ENCODE measurements around the gene SLC49A3.

SLC49A3 gene

GRCh38 chr4:714087-714486 lies 25.1 kb upstream of the SLC49A3 start:
- Histone ChIP-seq H3K27me3 (ENCODE audit: insufficient read depth, low read length, poor library complexity) (no peaks in the 10 kb centered on the region), H3K36me3 (ENCODE audit: insufficient read depth, low read length) (peaks cover 33% of the 10 kb centered on the region), H3K9ac (ENCODE audit: low read depth, low read length) (no peak overlapping the region), H3K9me3 (ENCODE audit: insufficient read depth, low read length, severe bottlenecking) (no peaks in the 10 kb centered on the region), H3K4me3 (ENCODE audit: low read depth in 1 of 2, low read length in 2 of 2) (no peak overlapping the region), H3K4me1 (ENCODE audit: insufficient read depth, low read length) (peaks cover 13% of the 10 kb centered on the region), H3K79me2 (ENCODE audit: insufficient read depth, low read length) (peaks cover 86% of the 10 kb centered on the region), H3K27ac (ENCODE audit: low read length) (no peak overlapping the region), H2AFZ (ENCODE audit: low read depth, low read length) (no peak overlapping the region), H3K4me2 (ENCODE audit: insufficient read depth, low read length) (no peak overlapping the region), H4K20me1 (ENCODE audit: insufficient read depth, low read length) (peaks cover 69% of the 10 kb centered on the region)
- no peak for ATAC-seq (ENCODE audit: insufficient read depth, low read depth)
- DNase-seq, result no peak
- TF ChIP-seq CTCF (IDR thresholded peaks at IDR 0.05; ENCODE audit: borderline replicate concordance, extremely low read depth, low read length, poor library complexity, severe bottlenecking) (no peak), EZH2 (IDR thresholded peaks at IDR 0.05; ENCODE audit: borderline replicate concordance, low read depth, low read length, severe bottlenecking) (no peak)

- Histone ChIP-seq H2AFZ (ENCODE audit: low read depth, low read length) (no peak overlapping the region), H3K4me3 (ENCODE audit: low read depth in 1 of 2, low read length in 2 of 2) (no peak overlapping the region), H3K27me3 (ENCODE audit: insufficient read depth, low read length, poor library complexity) (no peaks in the 10 kb centered on the region), H3K4me2 (ENCODE audit: insufficient read depth, low read length) (no peak overlapping the region), H3K9ac (ENCODE audit: low read depth, low read length) (no peak overlapping the region), H4K20me1 (ENCODE audit: insufficient read depth, low read length) (peaks cover 73% of the 10 kb centered on the region), H3K9me3 (ENCODE audit: insufficient read depth, low read length, severe bottlenecking) (no peaks in the 10 kb centered on the region), H3K4me1 (ENCODE audit: insufficient read depth, low read length) (peaks cover 23% of the 10 kb centered on the region), H3K79me2 (ENCODE audit: insufficient read depth, low read length) (peaks cover 86% of the 10 kb centered on the region), H3K36me3 (ENCODE audit: insufficient read depth, low read length) (peaks cover 39% of the 10 kb centered on the region), H3K27ac (ENCODE audit: low read length) (no peak overlapping the region)
- no peak for DNase-seq
- TF ChIP-seq EZH2 (IDR thresholded peaks at IDR 0.05; ENCODE audit: borderline replicate concordance, low read depth, low read length, severe bottlenecking), result no peak
- TF ChIP-seq CTCF (IDR thresholded peaks at IDR 0.05; ENCODE audit: borderline replicate concordance, extremely low read depth, low read length, poor library complexity, severe bottlenecking), result no peak
- no peak for ATAC-seq (ENCODE audit: insufficient read depth, low read depth)
Measured at GRCh38 chr4:712916-713632, 24.1 kb upstream of the SLC49A3 start.

- H3K4me2 ChIP-seq (ENCODE audit: insufficient read depth, low read length), result 0 out of 2 replicates have a peak overlapping the region, but pooled peaks have one; percentile 31
- peaks cover 41% of the 10 kb centered on the region for H3K36me3 ChIP-seq (ENCODE audit: insufficient read depth, low read length)
- H3K9me3 ChIP-seq (ENCODE audit: insufficient read depth, low read length, severe bottlenecking), result no peaks in the 10 kb centered on the region
- no peaks in the 10 kb centered on the region for H3K27me3 ChIP-seq (ENCODE audit: insufficient read depth, low read length, poor library complexity)
- peaks cover 30% of the 10 kb centered on the region for H3K4me1 ChIP-seq (ENCODE audit: insufficient read depth, low read length)
- TF ChIP-seq CTCF (IDR thresholded peaks at IDR 0.05; ENCODE audit: borderline replicate concordance, extremely low read depth, low read length, poor library complexity, severe bottlenecking), result no peak
- no peak for TF ChIP-seq EZH2 (IDR thresholded peaks at IDR 0.05; ENCODE audit: borderline replicate concordance, low read depth, low read length, severe bottlenecking)
- H3K9ac ChIP-seq (ENCODE audit: low read depth, low read length), result no peak overlapping the region
- no peak overlapping the region for H3K27ac ChIP-seq (ENCODE audit: low read length)
- no peak overlapping the region for H3K4me3 ChIP-seq (ENCODE audit: low read depth in 1 of 2, low read length in 2 of 2)
- H4K20me1 ChIP-seq (ENCODE audit: insufficient read depth, low read length), result peaks cover 66% of the 10 kb centered on the region
- no peak overlapping the region for H2AFZ ChIP-seq (ENCODE audit: low read depth, low read length)
- ATAC-seq (ENCODE audit: insufficient read depth, low read depth) (no peak), DNase-seq (no peak)
- peaks cover 84% of the 10 kb centered on the region for H3K79me2 ChIP-seq (ENCODE audit: insufficient read depth, low read length)
Measured at GRCh38 chr4:712093-712492, 23.1 kb upstream of the SLC49A3 start.
